ENCODE measurements around the gene MED27.

GRCh38 chr9:131969469-131969989, 110.1 kb downstream of the MED27 start:
- TF ChIP-seq POLR2A (IDR thresholded peaks at IDR 0.05) (no peak), CTCF (IDR thresholded peaks at IDR 0.05) (no peak)

All from sigmoid colon (tissue), 3 donors.